K562 (cell line): ENCODE data around the gene ZDHHC1. TPM values are rescaled to one million over a fixed set of nuclear protein-coding genes. Genes with fewer than 3 reads are reported as not detected.

Experiments used
- ATAC-seq: fragments of 200-7000 bp; cut with Tn5 transposase; 3 replicates; pipeline ENCODE4 v1.9.1; 2020; ENCODE audit warnings: moderate library complexity
- BruUV-seq: library from RNA; stranded (reverse); fragments of 400-500 nt; replicated peaks from 2 replicates; lab custom pipeline; 2021; lab: Mats Ljungman, UMichigan
- CTCF ChIA-PET: fragments of 300-600 bp; formaldehyde crosslinking; extraction: SDS; loops from one replicate; lab custom pipeline; 2021; ENCODE audit warnings: low intra/inter-chr PET ratio; lab: Yijun Ruan, JAX
- POLR2A ChIA-PET: fragments of 300-600, 350-650 bp; sonication (Branson Sonifier 250); formaldehyde crosslinking; extraction: SDS; loops from one replicate; lab custom pipeline; 2021; ENCODE audit warnings: antibody characterized with exemption, inconsistent platforms; lab: Yijun Ruan, JAX
- DNase-seq, 4 experiments: peaks; one replicate each; pipeline versions ENCODE4 v3.0.0 to v3.0.0-alpha.2; 2011 to 2018; ENCODE audit warnings: low spot score in 3 of 4, mixed read lengths in 3 of 4; ENCODE audit errors: extremely low read depth in 1 of 4
- FAIRE-seq: peaks from 2 replicates; lab custom pipeline; 2011; peaks lifted over from hg19 to GRCh38; lab: Jason Lieb, UNC
- H2AFZ ChIP-seq: 2 replicates; pipeline ENCODE4 v1.6.0; 2011; ENCODE audit warnings: low read depth, low read length, control low read depth, inconsistent platforms
- H3K27ac ChIP-seq: fragments of 200-600 bp; 3 replicates; pipeline ENCODE4 v1.8.0; 2011; ENCODE audit warnings: low read depth, mild to moderate bottlenecking, control low read depth, inconsistent platforms, low read length, moderate library complexity, mixed read lengths; ENCODE audit errors: extremely low read depth
- H3K27me3 ChIP-seq, 2 experiments: fragments of 300-600 bp in 1 of 2; 2 replicates in 1 of 2; 3 replicates in 1 of 2; pipeline versions ENCODE4 v1.6.0 to v1.8.0; 2011; ENCODE audit warnings: inconsistent platforms in 2 of 2, low read length in 2 of 2, mild to moderate bottlenecking in 1 of 2, mixed read lengths in 1 of 2, moderate library complexity in 1 of 2; ENCODE audit not compliant: control insufficient read depth in 2 of 2, insufficient read depth in 2 of 2
- H3K36me3 ChIP-seq: fragments of 300-600 bp; 3 replicates; pipeline ENCODE4 v1.8.0; 2011; ENCODE audit warnings: mild to moderate bottlenecking, low read length, inconsistent platforms; ENCODE audit not compliant: control insufficient read depth, insufficient read depth
- H3K4me1 ChIP-seq, 2 experiments: fragments of 200-600 bp in 1 of 2; replicated peaks in 1 of 2; 2 replicates in 1 of 2; 3 replicates in 1 of 2; pipeline versions ENCODE4 v1.5.1 to v1.8.0; 2011; ENCODE audit warnings: inconsistent platforms in 2 of 2, low read length in 2 of 2, mild to moderate bottlenecking in 1 of 2, mixed read lengths in 1 of 2, moderate library complexity in 1 of 2; ENCODE audit not compliant: control insufficient read depth in 2 of 2, insufficient read depth in 2 of 2
- H3K4me2 ChIP-seq: 2 replicates; pipeline ENCODE4 v1.6.1; 2011; ENCODE audit warnings: low read length, control low read depth, inconsistent platforms, mixed read lengths; ENCODE audit not compliant: insufficient read depth
- H3K4me3 ChIP-seq: fragments of 200-600 bp; sonication (generic), shearing (Covaris generic); 2 replicates; pipeline ENCODE4 v1.5.1; 2016; ENCODE audit warnings: control low read depth, inconsistent platforms
- H3K79me2 ChIP-seq: fragments of 200-600 bp; 3 replicates; pipeline ENCODE4 v1.8.0; 2011; ENCODE audit warnings: low read length, inconsistent platforms; ENCODE audit not compliant: control insufficient read depth, insufficient read depth
- H3K9ac ChIP-seq, 2 experiments: 2 replicates each; pipeline versions ENCODE4 v1.6.0 to v1.6.1; 2011; ENCODE audit warnings: low read depth in 2 of 2, low read length in 2 of 2, control low read depth in 1 of 2, inconsistent platforms in 1 of 2, mild to moderate bottlenecking in 1 of 2, mixed read lengths in 1 of 2; ENCODE audit not compliant: insufficient read depth in 1 of 2
- H3K9me1 ChIP-seq: one replicate; pipeline ENCODE4 v1.6.0; 2011; ENCODE audit warnings: inconsistent platforms, mild to moderate bottlenecking, low read length, moderate library complexity; ENCODE audit not compliant: control insufficient read depth, insufficient read depth
- H3K9me3 ChIP-seq: replicated peaks from 2 replicates; pipeline ENCODE4 v1.5.1; 2011; ENCODE audit warnings: low read depth, low read length, inconsistent platforms; ENCODE audit not compliant: control insufficient read depth, insufficient read depth
- H4K20me1 ChIP-seq: replicated peaks from 2 replicates; pipeline ENCODE4 v1.6.1; 2011; ENCODE audit warnings: low read length, inconsistent platforms, mixed read lengths; ENCODE audit not compliant: control insufficient read depth, insufficient read depth
- E2F5 ChIP-seq: sonication (generic); formaldehyde crosslinking; IDR thresholded peaks from 2 replicates; pipeline ENCODE4 v1.8.0; 2022; ENCODE audit warnings: mild to moderate bottlenecking, missing genetic modification reagents
- ETS1 ChIP-seq: conservative IDR thresholded peaks from 2 replicates; pipeline ENCODE4 v1.6.1; 2011; ENCODE audit warnings: low read depth, mild to moderate bottlenecking, low read length; ENCODE audit not compliant: control insufficient read depth
- GABPB1 ChIP-seq: sonication (generic); formaldehyde crosslinking; IDR thresholded peaks from 2 replicates; pipeline ENCODE4 v1.8.0; 2022; ENCODE audit warnings: mild to moderate bottlenecking, missing genetic modification reagents
- HDAC6 ChIP-seq: IDR thresholded peaks from 2 replicates; pipeline ENCODE4 v1.6.1; 2012; ENCODE audit warnings: low read depth, mild to moderate bottlenecking, control low read depth, inconsistent platforms, low read length, moderate library complexity
- ZNF277 ChIP-seq: fragments of 250-450 bp; sonication (Bioruptor Pico); IDR thresholded peaks from 2 replicates; pipeline ENCODE4 v1.8.0; 2022; ENCODE audit warnings: inconsistent platforms, mild to moderate bottlenecking, moderate library complexity, borderline replicate concordance
- WGBS: fragments of 100-300 bp; shearing (Covaris generic); methylation state at CpG from one replicate; pipeline ENCODE4 v1.1.6; 2016; ENCODE audit warnings: low coverage, mixed read lengths; ENCODE audit not compliant: insufficient coverage; ENCODE audit errors: missing lambda C conversion rate; 5-methylcytosine and 5-hydroxymethylcytosine counted together
- in situ Hi-C: fragments of 300-500 bp; cut with MboI; formaldehyde crosslinking; loops from 4 replicates; pipeline ENCODE4 v1.15.0; 2018; ENCODE audit warnings: inconsistent platforms, mixed read lengths
- intact Hi-C: fragments of 100-400 bp; cut with micrococcal nuclease; formaldehyde crosslinking; loops from 2 replicates; pipeline ENCODE4 v1.14.2; 2022
- polyA plus RNA-seq, 8 experiments: library from polyadenylated mRNA; depleted of rRNA in 4 of 8; stranded (reverse) in 5 of 8; unstranded in 3 of 8; fragments of >200 nt; fragmentation: Nextera tagmentation in 2 of 8; fragmentation: Illumina TruSeq in 1 of 8; extraction: Ambion mirVana in 2 of 8; extraction: Trizol in 1 of 8; gene quantifications; 2 replicates each; pipeline versions ENCODE4 v1.2.1 to v1.2.3, GENCODE V29; 2011 to 2014; ENCODE audit warnings: inconsistent platforms in 1 of 8, missing spikeins in 1 of 8
- total RNA-seq, 7 experiments: library from RNA; depleted of rRNA in 6 of 7; stranded (reverse); fragments of >200 nt in 6 of 7; fragmentation: Illumina TruSeq in 2 of 7; extraction: Trizol in 2 of 7; gene quantifications; 2 replicates each; pipeline versions ENCODE4 v1.2.1 to v1.2.3, GENCODE V29; 2011 to 2021; ENCODE audit warnings: low replicate concordance in 1 of 7
- TF ChIP-seq, protein P1 (sequence below): fragments of 250-450 bp; sonication (Bioruptor Pico); IDR thresholded peaks from 2 replicates; pipeline ENCODE4 v1.4.0; 2020; ENCODE audit warnings: mild to moderate bottlenecking

ZDHHC1 gene
- total and polyA plus RNA-seq, 9 of the 15 experiments (the other 6 are each of a cell fraction or from before 2014, with no cell fraction given): 0.06 to 0.77 (median 0.25) TPM; not detected in 4

GRCh38 chr16:67459861-67460150, 43.5 kb upstream of the ZDHHC1 start (continued):
- TF ChIP-seq, protein P1, sequence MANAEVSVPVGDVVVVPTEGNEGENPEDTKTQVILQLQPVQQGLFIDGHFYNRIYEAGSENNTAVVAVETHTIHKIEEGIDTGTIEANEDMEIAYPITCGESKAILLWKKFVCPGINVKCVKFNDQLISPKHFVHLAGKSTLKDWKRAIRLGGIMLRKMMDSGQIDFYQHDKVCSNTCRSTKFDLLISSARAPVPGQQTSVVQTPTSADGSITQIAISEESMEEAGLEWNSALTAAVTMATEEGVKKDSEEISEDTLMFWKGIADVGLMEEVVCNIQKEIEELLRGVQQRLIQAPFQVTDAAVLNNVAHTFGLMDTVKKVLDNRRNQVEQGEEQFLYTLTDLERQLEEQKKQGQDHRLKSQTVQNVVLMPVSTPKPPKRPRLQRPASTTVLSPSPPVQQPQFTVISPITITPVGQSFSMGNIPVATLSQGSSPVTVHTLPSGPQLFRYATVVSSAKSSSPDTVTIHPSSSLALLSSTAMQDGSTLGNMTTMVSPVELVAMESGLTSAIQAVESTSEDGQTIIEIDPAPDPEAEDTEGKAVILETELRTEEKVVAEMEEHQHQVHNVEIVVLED (CRISPR knock-in tag): no peak

DNA sequence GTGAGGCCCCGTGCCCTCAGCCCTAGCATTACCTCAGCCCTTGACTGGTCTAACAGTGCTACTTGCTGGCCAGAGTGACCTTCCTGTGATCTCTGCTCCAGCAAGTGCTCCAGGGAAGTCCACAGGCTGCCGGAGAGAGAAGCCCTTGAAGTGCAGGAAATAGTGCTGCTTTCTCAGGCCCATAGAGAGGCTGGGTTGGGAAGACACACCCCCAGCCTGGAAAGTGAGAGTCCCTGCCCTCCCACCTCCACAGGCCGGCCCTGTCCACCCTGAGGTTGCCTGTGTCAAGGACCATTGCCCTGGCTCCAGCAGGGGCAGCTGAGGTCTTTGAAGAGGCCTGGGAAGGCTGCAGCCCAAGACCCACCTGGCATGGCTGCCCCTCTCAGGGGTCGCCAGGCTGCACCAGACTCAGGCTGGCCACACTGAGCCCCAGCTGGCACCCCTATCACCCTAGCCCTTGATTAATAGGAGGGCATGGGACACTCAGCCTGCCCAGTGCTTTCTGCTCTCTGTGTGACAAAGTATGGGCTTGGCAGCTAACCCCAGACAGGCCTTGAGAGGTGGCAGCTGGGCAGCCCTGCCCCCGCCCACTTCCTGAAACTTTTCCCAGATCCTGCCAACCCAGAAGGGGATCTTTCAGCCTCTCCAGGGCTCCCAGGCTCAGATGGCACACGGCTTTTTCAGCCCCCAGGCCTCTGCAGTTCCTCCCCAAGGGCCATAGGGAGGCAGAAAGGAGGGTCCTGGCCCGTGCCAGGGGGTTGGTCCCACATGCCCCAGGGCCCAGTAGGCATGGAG, 43.0 kb upstream of the ZDHHC1 start:
- DNase-seq: no peak

More for the DNA sequence above, 43.0 kb upstream of the ZDHHC1 start:
- Histone ChIP-seq H2AFZ (no peak overlapping the region), H3K4me1 (peaks cover 26 to 46% of the 10 kb centered on the region in 2 experiments), H3K79me2 (peaks cover 35% of the 10 kb centered on the region), H3K27me3 (no peaks in the 10 kb centered on the region), H3K4me3 (no peak overlapping the region), H3K9me1 (peaks cover 21% of the 10 kb centered on the region), H3K9me3 (no peaks in the 10 kb centered on the region), H3K4me2 (no peak overlapping the region), H3K27ac (peak overlapping the region; percentile 15; the same call in 2 of the 3 replicates), H3K36me3 (peaks cover 26% of the 10 kb centered on the region; the same call in 2 of the 3 replicates), H4K20me1 (peaks cover 41% of the 10 kb centered on the region), H3K9ac (peak overlapping the region; percentile 7 to 85; a peak in 3 of 4 replicates)
- no peak for TF ChIP-seq ZNF277 (CRISPR knock-in tag)
- no peak for TF ChIP-seq ETS1
- TF ChIP-seq HDAC6: no peak
- no peak for TF ChIP-seq GABPB1 (CRISPR knock-in tag)
- TF ChIP-seq E2F5 (CRISPR knock-in tag): no peak
- peak; percentile 11 for FAIRE-seq
- intact Hi-C loops (no loop called here), in situ Hi-C loops (no loop called here)
- 0 out of 3 replicates have a peak, but pooled peaks have one; percentile 31 for ATAC-seq
- CTCF ChIA-PET: no interaction called here
- POLR2A ChIA-PET: interaction anchor here (0.6 to 1.3 kb wide), 4 partner anchors 7 to 184 kb away, joined by 3 to 6 read pairs (median 3); no protein-coding TSS in a partner anchor
- WGBS: 61% methylated on average over 7 of the region's 7 CpGs
- no TSS peak for BruUV-seq
